K562 (cell line): ENCODE measurements around the gene RC3H2. TPM values are rescaled to one million over a fixed set of nuclear protein-coding genes. Genes with fewer than 3 reads are reported as not detected.

Source experiments
- CEBPG ChIP-seq, 3 experiments: fragments of 200-800 bp in 1 of 3; sonication (Bioruptor generic) in 1 of 3; sonication (generic) in 1 of 3; formaldehyde crosslinking in 1 of 3; IDR thresholded peaks in 2 of 3; conservative IDR thresholded peaks in 1 of 3; 2 replicates each; pipeline versions ENCODE4 v1.6.1 to v1.8.0; 2016 to 2022; ENCODE audit warnings: missing compliant biosample characterization in 2 of 3, missing genetic modification characterization in 2 of 3, mild to moderate bottlenecking in 1 of 3, missing genetic modification reagents in 1 of 3
- EHMT2 ChIP-seq: fragments of 450-650 bp; IDR thresholded peaks from 2 replicates; pipeline ENCODE4 v1.6.1; 2018; ENCODE audit warnings: antibody characterized with exemption
- ESRRA ChIP-seq: fragments of 450-650 bp; IDR thresholded peaks from 2 replicates; pipeline ENCODE4 v1.6.1; 2014; ENCODE audit warnings: low read depth, mild to moderate bottlenecking, moderate library complexity, borderline replicate concordance
- JUNB ChIP-seq: fragments of 450-650 bp; formaldehyde crosslinking; conservative IDR thresholded peaks from 2 replicates; pipeline ENCODE4 v1.4.0; 2020; ENCODE audit warnings: mild to moderate bottlenecking
- RBM15 ChIP-seq: fragments of 200-400 bp; formaldehyde crosslinking; IDR thresholded peaks from 2 replicates; pipeline ENCODE4 v1.6.1; 2018; ENCODE audit warnings: mild to moderate bottlenecking, low read length, moderate library complexity; ENCODE audit not compliant: insufficient read depth
- RBM17 ChIP-seq: fragments of 200-400 bp; formaldehyde crosslinking; IDR thresholded peaks from 2 replicates; pipeline ENCODE4 v1.6.1; 2017; ENCODE audit warnings: low read depth, mild to moderate bottlenecking, low read length, borderline replicate concordance
- ZNF134 ChIP-seq: fragments of 250-450 bp; sonication (Bioruptor Pico); conservative IDR thresholded peaks from 2 replicates; pipeline ENCODE4 v1.4.0; 2020
- ZNF316 ChIP-seq: fragments of 450-650 bp; IDR thresholded peaks from 2 replicates; pipeline ENCODE4 v1.6.1; 2016
- ZNF354B ChIP-seq: fragments of 250-450 bp; sonication (Bioruptor Pico); IDR thresholded peaks from 2 replicates; pipeline ENCODE4 v1.4.0; 2020
- ZNF384 ChIP-seq: IDR thresholded peaks from 2 replicates; pipeline ENCODE4 v1.6.1; 2012; ENCODE audit warnings: low read depth, low read length, improper control_type of control experiment
- ZNF589 ChIP-seq: fragments of 200-800 bp; sonication (Bioruptor generic); IDR thresholded peaks from 2 replicates; pipeline ENCODE4 v1.6.1; 2016; ENCODE audit warnings: low read depth, missing genetic modification characterization, missing compliant biosample characterization
- ZNF696 ChIP-seq: fragments of 250-450 bp; sonication (Bioruptor Pico); conservative IDR thresholded peaks from 2 replicates; pipeline ENCODE4 v1.4.0; 2020; ENCODE audit warnings: mild to moderate bottlenecking, moderate library complexity
- polyA plus RNA-seq, 8 experiments: library from polyadenylated mRNA; depleted of rRNA in 4 of 8; stranded (reverse) in 5 of 8; unstranded in 3 of 8; fragments of >200 nt; fragmentation: Nextera tagmentation in 2 of 8; fragmentation: Illumina TruSeq in 1 of 8; extraction: Ambion mirVana in 2 of 8; extraction: Trizol in 1 of 8; gene quantifications; 2 replicates each; pipeline versions ENCODE4 v1.2.1 to v1.2.3, GENCODE V29; 2011 to 2014; ENCODE audit warnings: inconsistent platforms in 1 of 8, missing spikeins in 1 of 8
- total RNA-seq, 7 experiments: library from RNA; depleted of rRNA in 6 of 7; stranded (reverse); fragments of >200 nt in 6 of 7; fragmentation: Illumina TruSeq in 2 of 7; extraction: Trizol in 2 of 7; gene quantifications; 2 replicates each; pipeline versions ENCODE4 v1.2.1 to v1.2.3, GENCODE V29; 2011 to 2021; ENCODE audit warnings: low replicate concordance in 1 of 7
- TF ChIP-seq, protein P1 (sequence below), 2 experiments: IDR thresholded peaks; 2 replicates each; pipeline ENCODE4 v1.6.1; 2012; ENCODE audit warnings: improper control_type of control experiment in 2 of 2, low read depth in 2 of 2, low read length in 2 of 2, borderline replicate concordance in 1 of 2
- TF ChIP-seq, protein P2 (sequence below): fragments of 200-800 bp; sonication (Bioruptor generic); IDR thresholded peaks from 2 replicates; pipeline ENCODE4 v1.6.1; 2016; ENCODE audit warnings: missing genetic modification characterization, missing compliant biosample characterization
- TF ChIP-seq, protein P3 (sequence below): fragments of 250-450 bp; sonication (Bioruptor Pico); IDR thresholded peaks from 2 replicates; pipeline ENCODE4 v1.9.0; 2021; ENCODE audit warnings: mild to moderate bottlenecking, inconsistent platforms

The RC3H2 gene
- total and polyA plus RNA-seq, 9 of the 15 experiments (the other 6 are each of a cell fraction or from before 2014, with no cell fraction given): 5.6 to 35.4 (median 18.6) TPM

DNA sequence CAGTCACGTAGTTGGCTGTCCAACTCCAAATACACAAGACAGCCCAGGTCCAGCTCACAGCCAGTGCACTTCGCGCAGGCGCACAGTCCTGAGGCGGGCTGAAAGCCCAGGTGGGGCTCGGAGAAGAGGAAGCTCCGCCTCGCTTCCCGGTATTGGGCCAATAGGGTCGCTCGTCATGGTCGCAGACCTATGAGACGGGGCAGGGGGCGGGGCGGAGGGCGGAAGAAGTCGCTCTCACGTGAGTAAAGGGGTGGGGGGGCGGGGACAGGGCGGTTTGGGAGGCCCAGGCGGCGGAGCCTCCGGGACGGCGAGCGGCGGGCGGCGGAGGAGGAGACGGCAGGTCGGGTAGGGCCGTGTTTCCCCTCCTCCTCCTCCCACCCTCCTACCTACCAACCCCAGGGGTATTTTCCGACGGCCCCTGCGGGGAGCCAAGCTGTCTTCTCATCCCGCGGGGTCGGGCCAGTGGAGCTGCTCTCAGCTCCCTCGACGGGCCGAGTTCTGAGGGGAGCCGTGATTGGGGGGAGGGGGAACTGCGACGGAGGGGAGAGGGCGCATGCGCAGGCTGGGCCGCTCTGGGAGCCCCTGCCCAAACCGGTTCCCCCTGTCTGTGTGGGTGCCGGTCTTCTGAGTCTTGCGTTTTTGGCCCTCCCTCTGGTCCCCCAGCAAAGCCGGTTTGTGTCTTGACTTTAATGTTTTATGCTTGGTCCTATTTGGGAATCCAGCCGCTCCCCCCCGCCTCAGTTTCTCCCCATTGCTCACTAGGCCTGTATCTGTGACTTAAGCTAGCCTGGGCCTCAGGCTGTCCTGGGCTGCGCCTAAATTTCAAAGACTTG, 35.8 kb upstream of the RC3H2 start, which contains the start of gene RABGAP1 (continued):
- no peak for TF ChIP-seq JUNB (CRISPR knock-in tag)
- no peak for TF ChIP-seq ESRRA
- TF ChIP-seq, protein P1, sequence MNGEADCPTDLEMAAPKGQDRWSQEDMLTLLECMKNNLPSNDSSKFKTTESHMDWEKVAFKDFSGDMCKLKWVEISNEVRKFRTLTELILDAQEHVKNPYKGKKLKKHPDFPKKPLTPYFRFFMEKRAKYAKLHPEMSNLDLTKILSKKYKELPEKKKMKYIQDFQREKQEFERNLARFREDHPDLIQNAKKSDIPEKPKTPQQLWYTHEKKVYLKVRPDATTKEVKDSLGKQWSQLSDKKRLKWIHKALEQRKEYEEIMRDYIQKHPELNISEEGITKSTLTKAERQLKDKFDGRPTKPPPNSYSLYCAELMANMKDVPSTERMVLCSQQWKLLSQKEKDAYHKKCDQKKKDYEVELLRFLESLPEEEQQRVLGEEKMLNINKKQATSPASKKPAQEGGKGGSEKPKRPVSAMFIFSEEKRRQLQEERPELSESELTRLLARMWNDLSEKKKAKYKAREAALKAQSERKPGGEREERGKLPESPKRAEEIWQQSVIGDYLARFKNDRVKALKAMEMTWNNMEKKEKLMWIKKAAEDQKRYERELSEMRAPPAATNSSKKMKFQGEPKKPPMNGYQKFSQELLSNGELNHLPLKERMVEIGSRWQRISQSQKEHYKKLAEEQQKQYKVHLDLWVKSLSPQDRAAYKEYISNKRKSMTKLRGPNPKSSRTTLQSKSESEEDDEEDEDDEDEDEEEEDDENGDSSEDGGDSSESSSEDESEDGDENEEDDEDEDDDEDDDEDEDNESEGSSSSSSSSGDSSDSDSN (IDR thresholded peaks at IDR 0.05; ENCODE audit: borderline replicate concordance in 1 of 2, low read depth in 2 of 2, low read length in 2 of 2): no peak
- TF ChIP-seq CEBPG (CRISPR knock-in tag; IDR thresholded peaks at IDR 0.05): no peak
- no peak for TF ChIP-seq CEBPG (tag; conservative IDR thresholded peaks at IDR 0.05 in 1 of 2, IDR thresholded peaks at IDR 0.05 in 1 of 2)
- TF ChIP-seq ZNF384: no peak
- TF ChIP-seq ZNF696 (CRISPR knock-in tag): no peak
- TF ChIP-seq ZNF316: no peak
- no peak for TF ChIP-seq ZNF354B
- TF ChIP-seq ZNF134 (CRISPR knock-in tag): no peak
- peak; percentile 79; the same call in 1 of the 2 replicates for TF ChIP-seq EHMT2
- TF ChIP-seq, protein P2, sequence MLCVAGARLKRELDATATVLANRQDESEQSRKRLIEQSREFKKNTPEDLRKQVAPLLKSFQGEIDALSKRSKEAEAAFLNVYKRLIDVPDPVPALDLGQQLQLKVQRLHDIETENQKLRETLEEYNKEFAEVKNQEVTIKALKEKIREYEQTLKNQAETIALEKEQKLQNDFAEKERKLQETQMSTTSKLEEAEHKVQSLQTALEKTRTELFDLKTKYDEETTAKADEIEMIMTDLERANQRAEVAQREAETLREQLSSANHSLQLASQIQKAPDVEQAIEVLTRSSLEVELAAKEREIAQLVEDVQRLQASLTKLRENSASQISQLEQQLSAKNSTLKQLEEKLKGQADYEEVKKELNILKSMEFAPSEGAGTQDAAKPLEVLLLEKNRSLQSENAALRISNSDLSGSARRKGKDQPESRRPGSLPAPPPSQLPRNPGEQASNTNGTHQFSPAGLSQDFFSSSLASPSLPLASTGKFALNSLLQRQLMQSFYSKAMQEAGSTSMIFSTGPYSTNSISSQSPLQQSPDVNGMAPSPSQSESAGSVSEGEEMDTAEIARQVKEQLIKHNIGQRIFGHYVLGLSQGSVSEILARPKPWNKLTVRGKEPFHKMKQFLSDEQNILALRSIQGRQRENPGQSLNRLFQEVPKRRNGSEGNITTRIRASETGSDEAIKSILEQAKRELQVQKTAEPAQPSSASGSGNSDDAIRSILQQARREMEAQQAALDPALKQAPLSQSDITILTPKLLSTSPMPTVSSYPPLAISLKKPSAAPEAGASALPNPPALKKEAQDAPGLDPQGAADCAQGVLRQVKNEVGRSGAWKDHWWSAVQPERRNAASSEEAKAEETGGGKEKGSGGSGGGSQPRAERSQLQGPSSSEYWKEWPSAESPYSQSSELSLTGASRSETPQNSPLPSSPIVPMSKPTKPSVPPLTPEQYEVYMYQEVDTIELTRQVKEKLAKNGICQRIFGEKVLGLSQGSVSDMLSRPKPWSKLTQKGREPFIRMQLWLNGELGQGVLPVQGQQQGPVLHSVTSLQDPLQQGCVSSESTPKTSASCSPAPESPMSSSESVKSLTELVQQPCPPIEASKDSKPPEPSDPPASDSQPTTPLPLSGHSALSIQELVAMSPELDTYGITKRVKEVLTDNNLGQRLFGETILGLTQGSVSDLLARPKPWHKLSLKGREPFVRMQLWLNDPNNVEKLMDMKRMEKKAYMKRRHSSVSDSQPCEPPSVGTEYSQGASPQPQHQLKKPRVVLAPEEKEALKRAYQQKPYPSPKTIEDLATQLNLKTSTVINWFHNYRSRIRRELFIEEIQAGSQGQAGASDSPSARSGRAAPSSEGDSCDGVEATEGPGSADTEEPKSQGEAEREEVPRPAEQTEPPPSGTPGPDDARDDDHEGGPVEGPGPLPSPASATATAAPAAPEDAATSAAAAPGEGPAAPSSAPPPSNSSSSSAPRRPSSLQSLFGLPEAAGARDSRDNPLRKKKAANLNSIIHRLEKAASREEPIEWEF (CRISPR knock-in tag): no peak
- no peak for TF ChIP-seq ZNF589 (CRISPR knock-in tag)
- no peak for TF ChIP-seq RBM17
- TF ChIP-seq, protein P3, sequence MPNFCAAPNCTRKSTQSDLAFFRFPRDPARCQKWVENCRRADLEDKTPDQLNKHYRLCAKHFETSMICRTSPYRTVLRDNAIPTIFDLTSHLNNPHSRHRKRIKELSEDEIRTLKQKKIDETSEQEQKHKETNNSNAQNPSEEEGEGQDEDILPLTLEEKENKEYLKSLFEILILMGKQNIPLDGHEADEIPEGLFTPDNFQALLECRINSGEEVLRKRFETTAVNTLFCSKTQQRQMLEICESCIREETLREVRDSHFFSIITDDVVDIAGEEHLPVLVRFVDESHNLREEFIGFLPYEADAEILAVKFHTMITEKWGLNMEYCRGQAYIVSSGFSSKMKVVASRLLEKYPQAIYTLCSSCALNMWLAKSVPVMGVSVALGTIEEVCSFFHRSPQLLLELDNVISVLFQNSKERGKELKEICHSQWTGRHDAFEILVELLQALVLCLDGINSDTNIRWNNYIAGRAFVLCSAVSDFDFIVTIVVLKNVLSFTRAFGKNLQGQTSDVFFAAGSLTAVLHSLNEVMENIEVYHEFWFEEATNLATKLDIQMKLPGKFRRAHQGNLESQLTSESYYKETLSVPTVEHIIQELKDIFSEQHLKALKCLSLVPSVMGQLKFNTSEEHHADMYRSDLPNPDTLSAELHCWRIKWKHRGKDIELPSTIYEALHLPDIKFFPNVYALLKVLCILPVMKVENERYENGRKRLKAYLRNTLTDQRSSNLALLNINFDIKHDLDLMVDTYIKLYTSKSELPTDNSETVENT (CRISPR knock-in tag): peak; percentile 22; the same call in 1 of the 2 replicates
- TF ChIP-seq RBM15: no peak
